Pancreas (tissue), 10 donors: ENCODE data around the gene CCDC85C. TPM values are rescaled to one million over a fixed set of nuclear protein-coding genes. Genes with fewer than 3 reads are reported as not detected.

Experiments used
- ATAC-seq, 4 donors: fragments of 200-7000 bp; cut with Tn5 transposase; one replicate each; pipeline versions ENCODE4 v1.8.0 to v1.9.1; 2020; ENCODE audit warnings: mild to moderate bottlenecking in 4 of 4, moderate library complexity in 4 of 4
- DNase-seq, 6 donors: peaks; one replicate each; pipeline ENCODE4 v3.0.0-alpha.2; 2020
- FAIRE-seq: peaks from 2 replicates; lab custom pipeline; 2012; peaks lifted over from hg19 to GRCh38; lab: Jason Lieb, UNC
- H3K27ac ChIP-seq, 4 donors: fragments of 200-600 bp; sonication (generic); 1 replicate in 3 of 4; 2 replicates in 1 of 4; pipeline versions ENCODE4 v1.5.0 to v1.8.0; 2020
- H3K27me3 ChIP-seq, 4 donors: fragments of 200-600 bp; one replicate each; pipeline ENCODE4 v1.8.0; 2021
- H3K36me3 ChIP-seq, 3 donors: fragments of 200-600 bp; sonication (generic) in 1 of 3; one replicate each; pipeline versions ENCODE4 v1.5.0 to v1.8.0; 2020 to 2021
- H3K4me1 ChIP-seq, 3 donors: fragments of 200-600 bp; one replicate each; pipeline ENCODE4 v1.8.0; 2021
- H3K4me3 ChIP-seq, 4 donors: fragments of 200-600 bp; sonication (generic) in 2 of 4; one replicate each; pipeline versions ENCODE4 v1.5.0 to v1.8.0; 2020 to 2021
- H3K9me3 ChIP-seq, 4 donors: fragments of 200-600 bp; one replicate each; pipeline ENCODE4 v1.8.0; 2021
- WGBS, 2 donors: extraction: QIAGEN DNeasy Blood & Tissue Kit; methylation state at CpG; one replicate each; pipeline ENCODE4 v1.1.7; 2013; 5-methylcytosine and 5-hydroxymethylcytosine counted together
- intact Hi-C, 3 donors: fragments of 100-400 bp; cut with DNase I; formaldehyde crosslinking; loops; one replicate each; pipeline versions ENCODE4 v1.11.1 to v1.14.2; 2022
- polyA plus RNA-seq, 2 donors: library from polyadenylated mRNA; stranded (reverse); fragments of 200-250 nt; gene quantifications; one replicate each; pipeline ENCODE4 v1.2.3, GENCODE V29; 2013
- total RNA-seq, 6 donors: library from RNA; stranded (reverse); fragmentation: NEBNext Ultra II Directional in 4 of 6; extraction: Animal tissue kit (Norgen Biotek cat#: 25700) in 4 of 6; gene quantifications; one replicate each; pipeline versions ENCODE4 v1.2.1 to v1.2.4, GENCODE V29; 2021 to 2023
- TF ChIP-seq, protein P1 (sequence below), 4 donors: fragments of 200-600 bp; sonication (generic) in 3 of 4; IDR thresholded peaks; one replicate each; pipeline versions ENCODE4 v1.5.0 to v1.8.0; 2021; ENCODE audit warnings: antibody characterized with exemption in 4 of 4
- donor health status: healthy with polysubstance abuse.
- donor health status: DM: no; HTN: no; CAD: no; lungs with moderate emphysema.
- donor health status: DM: no; HTN: no; CAD: no.
- donor health status: control.
- donor health status: control.
- donor health status: Bipolar disorder and iron deficiency.
- donor health status: DM: yes; HTN: yes; CAD: no.
- donor health status: DM: no; HTN: no; CAD: no.
- donor health status: DM: no; HTN: no; CAD: no.
- donor health status: DM: yes; HTN: yes; CAD: no.

The CCDC85C gene
- total and polyA plus RNA-seq, 8 donors: 9.5 to 22.2 (median 17.6) TPM

DNA sequence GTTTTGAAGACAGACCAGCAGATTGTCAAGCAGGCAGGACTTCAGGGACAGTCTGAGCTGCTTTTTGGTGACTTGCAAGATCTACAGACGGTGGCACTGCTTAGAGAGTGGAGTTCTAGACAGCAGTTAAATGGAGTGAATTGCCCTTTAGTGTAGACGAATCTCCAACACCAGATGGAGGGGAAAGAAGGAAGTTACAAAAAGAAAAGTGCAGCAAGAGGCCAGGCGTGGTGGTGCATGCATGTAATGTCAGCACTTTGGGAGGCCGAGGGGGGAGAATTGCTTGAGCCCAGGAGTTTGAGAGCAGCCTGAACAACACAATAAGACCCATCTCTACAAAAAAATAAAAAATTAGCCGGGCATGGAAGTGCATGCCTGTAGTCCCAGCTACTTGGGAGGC lies 32.5 kb upstream of the CCDC85C start:
- Histone ChIP-seq H3K27ac (no peak overlapping the region), H3K4me1 (no peaks in the 10 kb centered on the region), H3K27me3 (no peaks in the 10 kb centered on the region), H3K9me3 (no peaks in the 10 kb centered on the region), H3K4me3 (no peak overlapping the region), H3K36me3 (no peaks in the 10 kb centered on the region)
- 67 to 85% methylated on average over 5 of the region's 5 CpGs for WGBS, 2 donors
- no peak for FAIRE-seq
- no peak for DNase-seq
- ATAC-seq: no peak
- TF ChIP-seq, protein P1, sequence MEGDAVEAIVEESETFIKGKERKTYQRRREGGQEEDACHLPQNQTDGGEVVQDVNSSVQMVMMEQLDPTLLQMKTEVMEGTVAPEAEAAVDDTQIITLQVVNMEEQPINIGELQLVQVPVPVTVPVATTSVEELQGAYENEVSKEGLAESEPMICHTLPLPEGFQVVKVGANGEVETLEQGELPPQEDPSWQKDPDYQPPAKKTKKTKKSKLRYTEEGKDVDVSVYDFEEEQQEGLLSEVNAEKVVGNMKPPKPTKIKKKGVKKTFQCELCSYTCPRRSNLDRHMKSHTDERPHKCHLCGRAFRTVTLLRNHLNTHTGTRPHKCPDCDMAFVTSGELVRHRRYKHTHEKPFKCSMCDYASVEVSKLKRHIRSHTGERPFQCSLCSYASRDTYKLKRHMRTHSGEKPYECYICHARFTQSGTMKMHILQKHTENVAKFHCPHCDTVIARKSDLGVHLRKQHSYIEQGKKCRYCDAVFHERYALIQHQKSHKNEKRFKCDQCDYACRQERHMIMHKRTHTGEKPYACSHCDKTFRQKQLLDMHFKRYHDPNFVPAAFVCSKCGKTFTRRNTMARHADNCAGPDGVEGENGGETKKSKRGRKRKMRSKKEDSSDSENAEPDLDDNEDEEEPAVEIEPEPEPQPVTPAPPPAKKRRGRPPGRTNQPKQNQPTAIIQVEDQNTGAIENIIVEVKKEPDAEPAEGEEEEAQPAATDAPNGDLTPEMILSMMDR (IDR thresholded peaks at IDR 0.05): no peak
- intact Hi-C loops: loop anchor here in 1 of 3 donors (10.0 kb wide), 1 partner anchor 112 kb away; no protein-coding TSS in a partner anchor

DNA sequence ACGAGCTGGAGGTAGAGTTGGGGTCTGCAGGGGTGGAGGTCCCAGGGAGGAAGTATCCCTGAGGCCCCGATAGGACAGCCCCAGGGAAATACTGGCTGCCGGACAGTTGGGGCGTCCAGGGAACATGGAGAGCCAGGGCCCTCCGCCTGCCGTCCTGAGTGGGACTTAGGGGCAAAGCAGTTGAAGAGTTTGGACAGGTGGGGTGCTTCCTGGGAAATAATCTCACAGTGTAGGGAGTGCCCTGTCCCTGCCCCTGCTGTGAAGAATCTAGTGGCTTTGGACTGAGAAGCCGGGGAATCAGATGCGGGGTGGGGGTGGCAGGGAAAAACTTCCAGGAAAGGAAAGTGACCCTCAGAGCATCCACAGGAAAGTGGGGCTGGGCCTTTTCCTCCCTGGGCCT lies 31.1 kb upstream of the CCDC85C start:
- TF ChIP-seq, protein P1 (IDR thresholded peaks at IDR 0.05): no peak
- no peak for DNase-seq
- ATAC-seq: no peak
- no peaks in the 10 kb centered on the region for H3K27me3 ChIP-seq
- 80 to 81% methylated on average over 8 of the region's 8 CpGs for WGBS, 2 donors
- no peaks in the 10 kb centered on the region for H3K36me3 ChIP-seq
- intact Hi-C loops: loop anchor here in 1 of 3 donors (10.0 kb wide), 1 partner anchor 110 kb away; no protein-coding TSS in a partner anchor
- no peak overlapping the region for H3K4me3 ChIP-seq
- no peaks in the 10 kb centered on the region for H3K9me3 ChIP-seq
- no peak for FAIRE-seq
- H3K27ac ChIP-seq: no peak overlapping the region
- no peaks in the 10 kb centered on the region for H3K4me1 ChIP-seq

DNA sequence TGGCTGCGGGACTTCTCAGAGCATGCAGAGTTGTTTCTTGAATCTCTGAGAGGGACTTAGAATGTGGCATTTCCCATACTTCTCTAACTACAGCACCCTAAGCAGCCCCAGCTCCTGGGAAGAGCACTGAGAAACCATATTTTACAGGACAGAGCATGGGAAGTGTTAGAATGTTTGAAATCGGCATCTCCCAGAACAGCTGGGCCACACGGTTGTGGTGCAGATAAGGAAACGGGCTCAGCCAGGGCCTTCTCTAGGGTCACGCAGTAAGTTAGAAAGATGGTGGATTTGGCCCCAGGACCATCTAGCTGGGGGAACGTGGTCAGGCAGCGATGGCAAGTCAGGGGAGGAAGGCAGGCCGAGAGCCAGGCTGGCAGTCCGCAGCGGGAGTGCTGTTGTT lies 30.4 kb upstream of the CCDC85C start:
- no peak for FAIRE-seq
- TF ChIP-seq, protein P1 (IDR thresholded peaks at IDR 0.05): no peak
- 83 to 84% methylated on average over 10 of the region's 10 CpGs for WGBS, 2 donors
- intact Hi-C loops: loop anchor here in 1 of 3 donors (10.0 kb wide), 1 partner anchor 110 kb away; no protein-coding TSS in a partner anchor
- no peak overlapping the region for H3K4me3 ChIP-seq
- H3K9me3 ChIP-seq: no peaks in the 10 kb centered on the region
- no peak overlapping the region for H3K27ac ChIP-seq
- H3K4me1 ChIP-seq: no peaks in the 10 kb centered on the region
- H3K27me3 ChIP-seq: no peaks in the 10 kb centered on the region
- DNase-seq: no peak
- no peaks in the 10 kb centered on the region for H3K36me3 ChIP-seq
- no peak for ATAC-seq

DNA sequence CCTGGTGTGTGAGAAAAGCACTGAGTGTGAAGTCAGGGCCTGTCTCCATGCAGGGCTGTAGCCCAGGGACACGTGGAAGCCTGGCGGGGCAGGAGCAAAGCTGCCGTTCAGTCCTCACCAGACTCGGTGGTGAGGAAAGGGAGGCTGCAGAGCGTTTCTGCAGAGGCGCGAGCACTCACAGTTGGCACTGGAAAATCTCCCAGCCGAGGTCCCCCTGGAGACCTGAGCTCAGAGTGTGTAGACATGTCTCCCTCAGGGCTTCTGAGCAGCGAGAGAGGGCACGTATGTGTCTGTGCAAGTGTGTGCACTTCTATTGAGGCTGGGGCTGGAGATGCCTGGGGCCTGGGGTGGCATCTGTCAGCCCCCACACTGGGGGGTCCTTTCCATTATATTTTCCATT lies 29.9 kb upstream of the CCDC85C start:
- no peak overlapping the region for H3K27ac ChIP-seq
- 74 to 82% methylated on average over 10 of the region's 10 CpGs for WGBS, 2 donors
- H3K9me3 ChIP-seq: no peaks in the 10 kb centered on the region
- no peak for ATAC-seq
- H3K36me3 ChIP-seq: no peaks in the 10 kb centered on the region
- intact Hi-C loops: loop anchor here in 1 of 3 donors (10.0 kb wide), 1 partner anchor 109 kb away; no protein-coding TSS in a partner anchor
- TF ChIP-seq, protein P1 (IDR thresholded peaks at IDR 0.05): no peak
- no peak for DNase-seq
- H3K4me3 ChIP-seq: no peak overlapping the region
- no peaks in the 10 kb centered on the region for H3K27me3 ChIP-seq
- no peak for FAIRE-seq
- H3K4me1 ChIP-seq: peaks cover 0 to 3% (median 0%) of the 10 kb centered on the region in 3 donors

DNA sequence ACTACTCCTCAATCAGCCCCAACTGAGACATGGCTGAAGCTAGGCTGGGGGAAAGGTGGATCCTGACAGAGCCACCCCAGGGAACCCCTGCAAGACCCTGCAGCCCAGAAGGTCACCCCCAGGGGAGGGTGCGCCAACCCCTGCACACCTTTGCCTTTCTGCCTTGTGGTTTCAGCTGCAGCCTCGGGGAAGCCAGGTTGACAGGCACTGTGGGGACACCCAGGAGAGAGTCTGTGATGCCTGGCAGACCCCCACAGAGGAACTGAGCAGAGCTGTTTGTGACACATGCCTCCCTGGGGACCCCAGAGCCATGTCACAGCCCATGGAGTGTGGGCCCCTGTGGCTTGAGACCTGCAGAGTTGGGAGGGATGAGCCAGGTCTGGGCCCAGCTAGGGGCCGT lies 29.1 kb upstream of the CCDC85C start:
- no peaks in the 10 kb centered on the region for H3K36me3 ChIP-seq
- peaks cover 0 to 7% (median 0%) of the 10 kb centered on the region in 3 donors for H3K4me1 ChIP-seq
- DNase-seq (no peak), ATAC-seq (no peak), FAIRE-seq (no peak)
- intact Hi-C loops: loop anchor here in 1 of 3 donors (10.0 kb wide), 1 partner anchor 108 kb away; no protein-coding TSS in a partner anchor
- no peak overlapping the region for H3K27ac ChIP-seq
- H3K9me3 ChIP-seq: no peaks in the 10 kb centered on the region
- H3K4me3 ChIP-seq: no peak overlapping the region
- no peaks in the 10 kb centered on the region for H3K27me3 ChIP-seq
- TF ChIP-seq, protein P1 (IDR thresholded peaks at IDR 0.05): no peak
- 80 to 90% methylated on average over 3 of the region's 3 CpGs for WGBS, 2 donors
